HG02678 (cell line): ENCODE data around the gene DLST.

Source experiments
- ATAC-seq: cut with Tn5 transposase; IDR thresholded peaks from one replicate; pipeline ENCODE4 v1.9.1; 2021; ENCODE audit warnings: mild to moderate bottlenecking, moderate library complexity; ENCODE audit not compliant: unreplicated experiment

Gene DLST

GRCh38 chr14:74859757-74860552 lies 21.8 kb upstream of the DLST start:
- no peak for ATAC-seq

GRCh38 chr14:74860899-74861733 lies 20.6 kb upstream of the DLST start:
- no peak for ATAC-seq

- no peak for ATAC-seq
Measured at GRCh38 chr14:74861734-74862090, 20.0 kb upstream of the DLST start.

- no peak for ATAC-seq
Measured at GRCh38 chr14:74863274-74863673, 18.4 kb upstream of the DLST start.

GRCh38 chr14:74864198-74864597 lies 17.5 kb upstream of the DLST start:
- no peak for ATAC-seq

GRCh38 chr14:74865156-74865555 lies 16.6 kb upstream of the DLST start:
- no peak for ATAC-seq

GRCh38 chr14:74866708-74867389 lies 14.9 kb upstream of the DLST start:
- no peak for ATAC-seq

- no peak for ATAC-seq
Measured at GRCh38 chr14:74867673-74868072, 14.0 kb upstream of the DLST start.

- no peak for ATAC-seq
Measured at GRCh38 chr14:74868739-74869138, 13.0 kb upstream of the DLST start.

GRCh38 chr14:74871819-74872218 lies 9.9 kb upstream of the DLST start:
- no peak for ATAC-seq

GRCh38 chr14:74875204-74875603 lies 6.5 kb upstream of the DLST start:
- ATAC-seq = no peak

- ATAC-seq = no peak
Measured at GRCh38 chr14:74875941-74876913, 5.5 kb upstream of the DLST start, which contains the start of gene PROX2. PROX2 (minus strand) TSS chr14:74876145; CDS start chr14:74863834, 12,311 bp downstream.

GRCh38 chr14:74879427-74880182 lies 2.1 kb upstream of the DLST start:
- ATAC-seq = no peak

GRCh38 chr14:74882103-74882920 lies 596 bp downstream of the DLST start:
- peak; percentile 48 for ATAC-seq

GRCh38 chr14:74886001-74886400 lies 4.3 kb downstream of the DLST start:
- ATAC-seq = no peak

- ATAC-seq = no peak
Measured at GRCh38 chr14:74888164-74889158, 6.7 kb downstream of the DLST start.

GRCh38 chr14:74890262-74890661 lies 8.5 kb downstream of the DLST start:
- no peak for ATAC-seq

- ATAC-seq = no peak
Measured at GRCh38 chr14:74891870-74892269, 10.2 kb downstream of the DLST start.
